Pancreas (tissue), 10 donors: ENCODE data around the gene DDX19B. TPM values are rescaled to one million over a fixed set of nuclear protein-coding genes. Genes with fewer than 3 reads are reported as not detected.
"Not testable (repeated sequence)": the region's sequence is repeated elsewhere in the genome, so short reads cannot be mapped to it uniquely, and the experiment has no call there.

Source experiments
- ATAC-seq, 4 donors: fragments of 200-7000 bp; cut with Tn5 transposase; one replicate each; pipeline versions ENCODE4 v1.8.0 to v1.9.1; 2020; ENCODE audit warnings: mild to moderate bottlenecking in 4 of 4, moderate library complexity in 4 of 4
- DNase-seq, 6 donors: peaks; one replicate each; pipeline ENCODE4 v3.0.0-alpha.2; 2020
- FAIRE-seq: peaks from 2 replicates; lab custom pipeline; 2012; peaks lifted over from hg19 to GRCh38; lab: Jason Lieb, UNC
- H3K27ac ChIP-seq, 4 donors: fragments of 200-600 bp; sonication (generic); 1 replicate in 3 of 4; 2 replicates in 1 of 4; pipeline versions ENCODE4 v1.5.0 to v1.8.0; 2020
- H3K27me3 ChIP-seq, 4 donors: fragments of 200-600 bp; one replicate each; pipeline ENCODE4 v1.8.0; 2021
- H3K36me3 ChIP-seq, 3 donors: fragments of 200-600 bp; sonication (generic) in 1 of 3; one replicate each; pipeline versions ENCODE4 v1.5.0 to v1.8.0; 2020 to 2021
- H3K4me1 ChIP-seq, 3 donors: fragments of 200-600 bp; one replicate each; pipeline ENCODE4 v1.8.0; 2021
- H3K4me3 ChIP-seq, 4 donors: fragments of 200-600 bp; sonication (generic) in 2 of 4; one replicate each; pipeline versions ENCODE4 v1.5.0 to v1.8.0; 2020 to 2021
- H3K9me3 ChIP-seq, 4 donors: fragments of 200-600 bp; one replicate each; pipeline ENCODE4 v1.8.0; 2021
- WGBS, 2 donors: extraction: QIAGEN DNeasy Blood & Tissue Kit; methylation state at CpG; one replicate each; pipeline ENCODE4 v1.1.7; 2013; 5-methylcytosine and 5-hydroxymethylcytosine counted together
- intact Hi-C, 3 donors: fragments of 100-400 bp; cut with DNase I; formaldehyde crosslinking; loops; one replicate each; pipeline versions ENCODE4 v1.11.1 to v1.14.2; 2022
- polyA plus RNA-seq, 2 donors: library from polyadenylated mRNA; stranded (reverse); fragments of 200-250 nt; gene quantifications; one replicate each; pipeline ENCODE4 v1.2.3, GENCODE V29; 2013
- total RNA-seq, 6 donors: library from RNA; stranded (reverse); fragmentation: NEBNext Ultra II Directional in 4 of 6; extraction: Animal tissue kit (Norgen Biotek cat#: 25700) in 4 of 6; gene quantifications; one replicate each; pipeline versions ENCODE4 v1.2.1 to v1.2.4, GENCODE V29; 2021 to 2023
- TF ChIP-seq, protein P1 (sequence below), 4 donors: fragments of 200-600 bp; sonication (generic) in 3 of 4; IDR thresholded peaks; one replicate each; pipeline versions ENCODE4 v1.5.0 to v1.8.0; 2021; ENCODE audit warnings: antibody characterized with exemption in 4 of 4
- donor health status: healthy with polysubstance abuse.
- donor health status: DM: no; HTN: no; CAD: no; lungs with moderate emphysema.
- donor health status: DM: no; HTN: no; CAD: no.
- donor health status: control.
- donor health status: control.
- donor health status: Bipolar disorder and iron deficiency.
- donor health status: DM: yes; HTN: yes; CAD: no.
- donor health status: DM: no; HTN: no; CAD: no.
- donor health status: DM: no; HTN: no; CAD: no.
- donor health status: DM: yes; HTN: yes; CAD: no.

The DDX19B gene
- 10 to 100 TPM; 12.5 to 17.0 (median 13.7) TPM for total RNA-seq
- polyA plus RNA-seq, result 10 to 100 TPM; 12.9 to 19.6 TPM

- intact Hi-C loops, result no loop called here
- no peaks in the 10 kb centered on the region for H3K27me3 ChIP-seq
- TF ChIP-seq, protein P1, sequence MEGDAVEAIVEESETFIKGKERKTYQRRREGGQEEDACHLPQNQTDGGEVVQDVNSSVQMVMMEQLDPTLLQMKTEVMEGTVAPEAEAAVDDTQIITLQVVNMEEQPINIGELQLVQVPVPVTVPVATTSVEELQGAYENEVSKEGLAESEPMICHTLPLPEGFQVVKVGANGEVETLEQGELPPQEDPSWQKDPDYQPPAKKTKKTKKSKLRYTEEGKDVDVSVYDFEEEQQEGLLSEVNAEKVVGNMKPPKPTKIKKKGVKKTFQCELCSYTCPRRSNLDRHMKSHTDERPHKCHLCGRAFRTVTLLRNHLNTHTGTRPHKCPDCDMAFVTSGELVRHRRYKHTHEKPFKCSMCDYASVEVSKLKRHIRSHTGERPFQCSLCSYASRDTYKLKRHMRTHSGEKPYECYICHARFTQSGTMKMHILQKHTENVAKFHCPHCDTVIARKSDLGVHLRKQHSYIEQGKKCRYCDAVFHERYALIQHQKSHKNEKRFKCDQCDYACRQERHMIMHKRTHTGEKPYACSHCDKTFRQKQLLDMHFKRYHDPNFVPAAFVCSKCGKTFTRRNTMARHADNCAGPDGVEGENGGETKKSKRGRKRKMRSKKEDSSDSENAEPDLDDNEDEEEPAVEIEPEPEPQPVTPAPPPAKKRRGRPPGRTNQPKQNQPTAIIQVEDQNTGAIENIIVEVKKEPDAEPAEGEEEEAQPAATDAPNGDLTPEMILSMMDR (IDR thresholded peaks at IDR 0.05), result no peak
- 0% methylated on average over 37 of the region's 37 CpGs for WGBS, 2 donors
- no peaks in the 10 kb centered on the region for H3K9me3 ChIP-seq
- ATAC-seq (peak; percentile 90 to 94 (median 94)), DNase-seq (peak; percentile 73 to 88 (median 77)), FAIRE-seq (no peak)
- H3K36me3 ChIP-seq, result no peaks in the 10 kb centered on the region
- peaks cover 0 to 11% (median 4%) of the 10 kb centered on the region in 3 donors for H3K4me1 ChIP-seq
- H3K27ac ChIP-seq, result peak within 1 kb of the TSS; percentile 94 to 99 (median 95)
- H3K4me3 ChIP-seq, result peak within 1 kb of the TSS; percentile 26 to 81 (median 72)
These were observed at the start of gene DDX19B for GRCh38 chr16:70298988-70299938. Gene DDX19B (plus strand): TSS chr16:70299186. CDS start chr16:70299298, 112 bp downstream.

DNA sequence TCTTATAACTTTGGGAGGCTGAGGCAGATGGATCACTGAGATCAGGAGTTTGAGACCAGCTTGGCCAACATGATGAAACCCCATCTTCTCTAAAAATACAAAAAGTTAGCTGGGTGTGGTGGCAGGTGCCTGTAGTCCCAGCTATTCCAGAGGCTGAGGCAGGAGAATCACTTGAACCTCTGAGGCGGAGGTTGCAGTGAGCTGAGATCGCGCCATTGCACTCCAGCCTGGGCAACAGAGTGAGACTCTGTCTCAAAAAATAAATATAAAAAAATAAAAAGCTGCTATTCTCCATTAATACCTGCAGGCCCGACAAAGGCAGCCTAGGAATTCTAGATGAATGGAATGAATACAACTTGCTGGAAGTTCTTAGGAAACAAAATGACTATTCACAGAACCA lies 49.3 kb upstream of the DDX19B start:
- H3K4me1 ChIP-seq, DNase-seq, FAIRE-seq, H3K9me3 ChIP-seq, H3K27ac ChIP-seq, intact Hi-C loops, ATAC-seq, H3K27me3 ChIP-seq, H3K4me3 ChIP-seq: not testable (repeated sequence)
- whole genome bisulfite sequencing, 2 donors, result 73 to 81% methylated on average over 4 of the region's 4 CpGs
- peaks cover 0 to 16% (median 10%) of the 10 kb centered on the region in 3 donors for H3K36me3 ChIP-seq

DNA sequence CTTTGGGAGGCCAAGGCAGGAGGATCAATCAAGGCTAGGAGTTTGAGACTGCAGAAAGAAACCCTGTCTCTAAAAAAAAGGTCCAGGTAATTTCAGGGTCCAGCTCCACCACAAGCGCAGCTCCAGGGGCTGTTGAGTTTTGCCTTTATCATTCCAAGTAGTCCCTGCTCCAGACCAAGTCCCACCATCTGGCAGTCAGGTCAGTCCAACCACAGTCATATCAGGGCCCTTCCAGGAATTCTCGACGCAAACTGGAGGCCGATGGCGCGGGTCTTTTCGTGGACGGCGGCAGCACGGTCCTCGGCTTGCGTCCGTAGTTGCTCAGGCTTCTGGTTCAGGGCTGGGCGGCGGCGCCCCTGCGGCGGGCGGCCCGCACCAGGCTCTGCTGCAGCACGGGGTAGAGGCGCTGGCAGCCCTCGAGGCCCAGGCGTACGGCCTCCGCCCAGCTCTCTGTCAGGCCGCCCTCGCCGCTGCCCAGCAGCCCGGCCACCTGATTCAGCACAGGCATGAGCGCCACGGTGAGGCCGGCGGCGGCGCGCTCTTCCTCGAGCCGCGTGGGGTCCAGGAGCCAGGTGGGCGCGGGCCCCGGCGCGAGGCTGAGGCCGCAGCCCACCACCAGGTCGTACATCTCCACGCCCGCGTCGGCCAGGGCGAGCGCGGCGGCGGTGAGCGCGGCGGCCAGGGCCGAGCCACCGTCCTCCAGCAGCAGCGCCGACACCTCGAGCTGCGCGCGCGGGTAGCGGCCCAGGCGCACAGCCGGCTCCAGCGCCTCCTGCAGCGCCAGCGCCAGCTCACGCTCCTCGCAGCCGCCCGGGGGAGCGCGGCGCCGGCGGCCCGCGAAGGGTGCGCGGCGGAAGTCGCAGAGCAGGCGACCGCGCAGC lies 48.0 kb upstream of the DDX19B start:
- Histone ChIP-seq H3K4me1 (peaks cover 0 to 8% (median 7%) of the 10 kb centered on the region in 3 donors), H3K4me3 (peak overlapping the region; percentile 32 to 68 (median 61)), H3K36me3 (peaks cover 0 to 29% (median 15%) of the 10 kb centered on the region in 3 donors), H3K27ac (peak overlapping the region; percentile 19 to 75 (median 56)), H3K9me3 (no peaks in the 10 kb centered on the region), H3K27me3 (no peaks in the 10 kb centered on the region)
- intact Hi-C loops, result no loop called here
- 1 to 6% methylated on average over 55 to 92 of the region's 92 CpGs for WGBS, 2 donors
- FAIRE-seq (no peak), DNase-seq (peak; percentile 31 to 80 (median 57)), ATAC-seq (peak; percentile 39 to 61 (median 58))
- TF ChIP-seq, protein P1 (IDR thresholded peaks at IDR 0.05), result no peak

- Histone ChIP-seq H3K36me3 (peaks cover 0 to 37% (median 22%) of the 10 kb centered on the region in 3 donors), H3K4me1 (peaks cover 0 to 8% (median 7%) of the 10 kb centered on the region in 3 donors), H3K9me3 (no peaks in the 10 kb centered on the region), H3K4me3 (peak within 1 kb of the TSS; percentile 53 to 68 (median 61)), H3K27ac (peak within 1 kb of the TSS; percentile 70 to 88 (median 80)), H3K27me3 (no peaks in the 10 kb centered on the region)
- 2 to 5% methylated on average over 53 to 65 of the region's 65 CpGs for WGBS, 2 donors
- TF ChIP-seq, protein P1 (IDR thresholded peaks at IDR 0.05), result peak; percentile 78 to 87 (median 84)
- peak; percentile 95 to 98 (median 96) for ATAC-seq
- peak; percentile 89 to 97 (median 91) for DNase-seq
- no peak for FAIRE-seq
- intact Hi-C loops, result no loop called here
These were observed 47.2 kb upstream of the DDX19B start, which contains the start of gene EXOSC6 for GRCh38 chr16:70251629-70252354. Gene EXOSC6 (minus strand): TSS chr16:70251940. CDS start chr16:70251900, 40 bp downstream.
